PFSK-1 (cell line): ENCODE results near the gene LAMA3.

Experiments used
- FOXP2 ChIP-seq: optimal IDR thresholded peaks from 2 replicates; pipeline ENCODE3; 2011; ENCODE audit warnings: borderline replicate concordance, control low read depth, inconsistent platforms; ENCODE audit not compliant: insufficient read depth; ENCODE audit errors: extremely low read length, extremely low read depth
- POLR2AphosphoS5 ChIP-seq: IDR thresholded peaks from 2 replicates; pipeline ENCODE4 v1.6.1; 2012; ENCODE audit warnings: low read depth, mild to moderate bottlenecking, control low read depth, low read length, moderate library complexity
- REST ChIP-seq, 2 experiments: IDR thresholded peaks; 2 replicates each; pipeline versions ENCODE4 v1.6.1 to v1.8.0; 2011 to 2012; ENCODE audit warnings: low read depth in 2 of 2, low read length in 2 of 2, control low read depth in 1 of 2, inconsistent platforms in 1 of 2, mild to moderate bottlenecking in 1 of 2, moderate library complexity in 1 of 2; ENCODE audit not compliant: insufficient read depth in 1 of 2
- SIN3A ChIP-seq: IDR thresholded peaks from 2 replicates; pipeline ENCODE4 v1.6.1; 2012; ENCODE audit warnings: mild to moderate bottlenecking, low read length, moderate library complexity, borderline replicate concordance; ENCODE audit not compliant: insufficient read depth
- TAF1 ChIP-seq: IDR thresholded peaks from 2 replicates; pipeline ENCODE4 v1.6.1; 2012; ENCODE audit warnings: low read length, control low read depth, borderline replicate concordance; ENCODE audit not compliant: insufficient read depth

The LAMA3 gene

GRCh38 chr18:23662309-23663263, 26.7 kb upstream of the LAMA3 start, which contains the start of gene ANKRD29:
Gene ANKRD29 (minus strand): TSS chr18:23662911. CDS start chr18:23662730, 181 bp downstream.
- TF ChIP-seq SIN3A, result no peak
- TF ChIP-seq TAF1, result no peak
- no peak for TF ChIP-seq REST (IDR thresholded peaks at IDR 0.05; ENCODE audit: insufficient read depth in 1 of 2, low read depth in 2 of 2, low read length in 2 of 2)
- TF ChIP-seq FOXP2, result no peak
- no peak for TF ChIP-seq POLR2AphosphoS5

- no peak for TF ChIP-seq POLR2AphosphoS5
- no peak for TF ChIP-seq FOXP2
- peak; percentile 70 to 90 for TF ChIP-seq REST (IDR thresholded peaks at IDR 0.05; ENCODE audit: insufficient read depth in 1 of 2, low read depth in 2 of 2, low read length in 2 of 2)
Observed at GRCh38 chr18:23664674-23665073, 24.6 kb upstream of the LAMA3 start.

GRCh38 chr18:23667114-23667513, 22.1 kb upstream of the LAMA3 start:
- no peak for TF ChIP-seq FOXP2
- TF ChIP-seq REST (IDR thresholded peaks at IDR 0.05; ENCODE audit: insufficient read depth in 1 of 2, low read depth in 2 of 2, low read length in 2 of 2), result no peak

GRCh38 chr18:23668731-23669130, 20.5 kb upstream of the LAMA3 start:
- no peak for TF ChIP-seq REST (IDR thresholded peaks at IDR 0.05; ENCODE audit: insufficient read depth in 1 of 2, low read depth in 2 of 2, low read length in 2 of 2)
- no peak for TF ChIP-seq SIN3A
- TF ChIP-seq FOXP2, result no peak

- TF ChIP-seq POLR2AphosphoS5 (no peak), TAF1 (no peak), FOXP2 (no peak), REST (IDR thresholded peaks at IDR 0.05; ENCODE audit: insufficient read depth in 1 of 2, low read depth in 2 of 2, low read length in 2 of 2) (no peak), SIN3A (no peak)
Observed at GRCh38 chr18:23669202-23669766, 20.0 kb upstream of the LAMA3 start.
